Right lobe of liver (tissue), 4 donors: ENCODE measurements around the gene NSL1.

Experiments used
- POLR2A ChIP-seq: fragments of 450-650 bp; IDR thresholded peaks from one replicate; pipeline ENCODE4 v1.6.1; 2017; ENCODE audit warnings: antibody characterized with exemption, mild to moderate bottlenecking
- TF ChIP-seq, protein P1 (sequence below), 4 donors: fragments of 200-600 bp in 3 of 4; fragments of 450-650 bp in 1 of 4; IDR thresholded peaks; one replicate each; pipeline versions ENCODE4 v1.5.1 to v1.8.0; 2016 to 2022; ENCODE audit warnings: antibody characterized with exemption in 4 of 4, mild to moderate bottlenecking in 2 of 4
- donor health status: DM: no; HTN: no; CAD: no.
- donor health status: DM: no; HTN: no; CAD: no.
- donor health status: DM: no; HTN: yes; CAD: no.

GRCh38 chr1:212752252-212752933, 39.2 kb downstream of the NSL1 start:
- TF ChIP-seq, protein P1, sequence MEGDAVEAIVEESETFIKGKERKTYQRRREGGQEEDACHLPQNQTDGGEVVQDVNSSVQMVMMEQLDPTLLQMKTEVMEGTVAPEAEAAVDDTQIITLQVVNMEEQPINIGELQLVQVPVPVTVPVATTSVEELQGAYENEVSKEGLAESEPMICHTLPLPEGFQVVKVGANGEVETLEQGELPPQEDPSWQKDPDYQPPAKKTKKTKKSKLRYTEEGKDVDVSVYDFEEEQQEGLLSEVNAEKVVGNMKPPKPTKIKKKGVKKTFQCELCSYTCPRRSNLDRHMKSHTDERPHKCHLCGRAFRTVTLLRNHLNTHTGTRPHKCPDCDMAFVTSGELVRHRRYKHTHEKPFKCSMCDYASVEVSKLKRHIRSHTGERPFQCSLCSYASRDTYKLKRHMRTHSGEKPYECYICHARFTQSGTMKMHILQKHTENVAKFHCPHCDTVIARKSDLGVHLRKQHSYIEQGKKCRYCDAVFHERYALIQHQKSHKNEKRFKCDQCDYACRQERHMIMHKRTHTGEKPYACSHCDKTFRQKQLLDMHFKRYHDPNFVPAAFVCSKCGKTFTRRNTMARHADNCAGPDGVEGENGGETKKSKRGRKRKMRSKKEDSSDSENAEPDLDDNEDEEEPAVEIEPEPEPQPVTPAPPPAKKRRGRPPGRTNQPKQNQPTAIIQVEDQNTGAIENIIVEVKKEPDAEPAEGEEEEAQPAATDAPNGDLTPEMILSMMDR (IDR thresholded peaks at IDR 0.05) = no peak
- no peak for TF ChIP-seq POLR2A
